ENCODE data around the gene WDR35. TPM values are rescaled to one million over a fixed set of nuclear protein-coding genes. Genes with fewer than 3 reads are reported as not detected.
"Not testable (repeated sequence)": the region's sequence is repeated elsewhere in the genome, so short reads cannot be mapped to it uniquely, and the experiment has no call there.

WDR35 gene
- total RNA-seq, 1 donor from 2014 or later, result 6.4 TPM

GRCh38 chr2:19933351-19933981 is 56.4 kb downstream of the WDR35 start:
- H3K4me1 Mint-ChIP-seq (ENCODE audit: low read depth, unreplicated experiment), result no peaks in the 10 kb centered on the region
- no peaks in the 10 kb centered on the region for H3K36me3 Mint-ChIP-seq (ENCODE audit: unreplicated experiment)
- H3K4me3 Mint-ChIP-seq (ENCODE audit: unreplicated experiment), result no peak overlapping the region
- no peak overlapping the region for H3K27ac Mint-ChIP-seq (ENCODE audit: unreplicated experiment)
- H3K9me3 Mint-ChIP-seq (ENCODE audit: unreplicated experiment), result no peaks in the 10 kb centered on the region
- H3K27me3 Mint-ChIP-seq (ENCODE audit: unreplicated experiment), result no peaks in the 10 kb centered on the region
- no peak for TF ChIP-seq CTCF (IDR thresholded peaks at IDR 0.05; ENCODE audit: partially characterized antibody, unreplicated experiment)
- no peak for DNase-seq

GRCh38 chr2:19932928-19933327 is 57.0 kb downstream of the WDR35 start:
- no peak overlapping the region for H3K27ac Mint-ChIP-seq (ENCODE audit: unreplicated experiment)
- DNase-seq, result no peak
- H3K9me3 Mint-ChIP-seq (ENCODE audit: unreplicated experiment), result no peaks in the 10 kb centered on the region

GRCh38 chr2:19929226-19929625 is 60.7 kb downstream of the WDR35 start:
- Mint-ChIP-seq H3K9me3 (ENCODE audit: unreplicated experiment) (no peaks in the 10 kb centered on the region), H3K36me3 (ENCODE audit: unreplicated experiment) (peaks cover 19% of the 10 kb centered on the region), H3K27ac (ENCODE audit: unreplicated experiment) (no peak overlapping the region), H3K4me3 (ENCODE audit: unreplicated experiment) (no peak overlapping the region), H3K4me1 (ENCODE audit: low read depth, unreplicated experiment) (no peaks in the 10 kb centered on the region), H3K27me3 (ENCODE audit: unreplicated experiment) (no peaks in the 10 kb centered on the region)
- TF ChIP-seq CTCF (IDR thresholded peaks at IDR 0.05; ENCODE audit: partially characterized antibody, unreplicated experiment), result no peak
- no peak for DNase-seq

More at GRCh38 chr2:19932928-19933327, 57.0 kb downstream of the WDR35 start:
- Mint-ChIP-seq H3K36me3 (ENCODE audit: unreplicated experiment) (peaks cover under 1% of the 10 kb centered on the region), H3K27me3 (ENCODE audit: unreplicated experiment) (no peaks in the 10 kb centered on the region), H3K4me3 (ENCODE audit: unreplicated experiment) (no peak overlapping the region), H3K4me1 (ENCODE audit: low read depth, unreplicated experiment) (no peaks in the 10 kb centered on the region)
- TF ChIP-seq CTCF (IDR thresholded peaks at IDR 0.05; ENCODE audit: partially characterized antibody, unreplicated experiment), result no peak

- H3K4me1 Mint-ChIP-seq (ENCODE audit: low read depth, unreplicated experiment); H3K27me3 Mint-ChIP-seq (ENCODE audit: unreplicated experiment); H3K4me3 Mint-ChIP-seq (ENCODE audit: unreplicated experiment); H3K27ac Mint-ChIP-seq (ENCODE audit: unreplicated experiment); H3K9me3 Mint-ChIP-seq (ENCODE audit: unreplicated experiment); DNase-seq: not testable (repeated sequence)
- peaks cover 25% of the 10 kb centered on the region for H3K36me3 Mint-ChIP-seq (ENCODE audit: unreplicated experiment)
These were observed 62.1 kb downstream of the WDR35 start for GRCh38 chr2:19927816-19928215.

DNA sequence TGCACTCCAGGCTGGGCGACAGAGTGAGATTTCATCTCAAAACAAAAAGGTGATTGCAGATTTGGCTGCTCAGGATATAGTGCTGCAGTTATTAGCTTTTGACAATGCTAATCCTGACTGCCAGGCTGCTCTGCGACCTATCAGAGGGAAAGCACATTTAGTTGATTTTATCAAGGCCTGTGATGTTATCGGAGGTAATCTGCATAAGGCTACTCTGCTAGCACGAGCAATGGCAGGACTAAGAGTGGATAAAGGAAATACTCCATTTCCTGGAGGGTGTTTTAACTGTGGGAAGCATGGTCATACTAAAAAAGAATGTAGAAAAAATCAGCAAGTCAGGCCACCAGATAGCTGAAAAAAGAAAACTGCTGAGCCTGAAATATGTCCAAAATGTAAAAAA is 65.4 kb downstream of the WDR35 start:
- not testable (repeated sequence) for H3K4me3 Mint-ChIP-seq (ENCODE audit: unreplicated experiment); H3K4me1 Mint-ChIP-seq (ENCODE audit: low read depth, unreplicated experiment); DNase-seq; H3K27ac Mint-ChIP-seq (ENCODE audit: unreplicated experiment); H3K9me3 Mint-ChIP-seq (ENCODE audit: unreplicated experiment); H3K27me3 Mint-ChIP-seq (ENCODE audit: unreplicated experiment)
- H3K36me3 Mint-ChIP-seq (ENCODE audit: unreplicated experiment), result peaks cover 25% of the 10 kb centered on the region

DNA sequence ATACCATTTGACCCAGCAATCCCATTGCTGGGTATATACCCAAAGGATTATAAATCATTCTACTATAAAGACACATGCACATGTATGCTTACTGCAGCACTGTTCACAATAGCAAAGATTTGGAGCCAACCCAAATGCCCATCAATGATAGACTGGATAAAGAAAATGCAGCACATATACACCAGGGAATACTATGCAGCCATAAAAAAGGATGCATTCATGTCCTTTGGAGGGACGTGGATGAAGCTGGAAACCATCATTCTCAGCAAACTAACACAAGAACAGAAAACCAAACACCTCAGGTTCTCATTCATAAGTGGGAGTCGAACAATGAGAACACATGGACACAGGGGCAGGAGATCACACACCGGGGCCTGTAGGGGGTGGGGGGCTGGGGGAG is 67.7 kb downstream of the WDR35 start:
- not testable (repeated sequence) for H3K4me3 Mint-ChIP-seq (ENCODE audit: unreplicated experiment); H3K9me3 Mint-ChIP-seq (ENCODE audit: unreplicated experiment); DNase-seq; H3K4me1 Mint-ChIP-seq (ENCODE audit: low read depth, unreplicated experiment); H3K27me3 Mint-ChIP-seq (ENCODE audit: unreplicated experiment); H3K27ac Mint-ChIP-seq (ENCODE audit: unreplicated experiment)
- peaks cover 16% of the 10 kb centered on the region for H3K36me3 Mint-ChIP-seq (ENCODE audit: unreplicated experiment)
